H9 (cell line): Measurements from ENCODE around the gene SCFD1. TPM values are rescaled to one million over a fixed set of nuclear protein-coding genes. Genes with fewer than 3 reads are reported as not detected.
"Not testable (repeated sequence)": the region's sequence is repeated elsewhere in the genome, so short reads cannot be mapped to it uniquely, and the experiment has no call there.

ENCODE experiments used
- DNase-seq: peaks from one replicate; pipeline ENCODE4 v3.0.0-alpha.2; 2017
- H2AFZ ChIP-seq: one replicate; pipeline ENCODE4 v1.6.1; 2013; ENCODE audit warnings: mild to moderate bottlenecking, low read length, control low read depth, moderate library complexity
- H2AK5ac ChIP-seq: 2 replicates; pipeline ENCODE4 v1.6.1; 2013; ENCODE audit warnings: low read length, control low read depth, mixed read lengths; ENCODE audit not compliant: insufficient read length
- H2BK120ac ChIP-seq: one replicate; pipeline ENCODE4 v1.6.1; 2013; ENCODE audit warnings: low read depth, mild to moderate bottlenecking, low read length, control low read depth, inconsistent platforms; ENCODE audit not compliant: poor library complexity, severe bottlenecking
- H2BK12ac ChIP-seq: 2 replicates; pipeline ENCODE4 v1.6.1; 2013; ENCODE audit warnings: low read length, control low read depth, mixed read lengths, low read depth; ENCODE audit not compliant: insufficient read length
- H2BK15ac ChIP-seq: 2 replicates; pipeline ENCODE4 v1.6.1; 2013; ENCODE audit warnings: low read depth, low read length, control low read depth
- H2BK20ac ChIP-seq: one replicate; pipeline ENCODE4 v1.6.1; 2013; ENCODE audit warnings: low read depth, mild to moderate bottlenecking, low read length, control low read depth, inconsistent platforms; ENCODE audit not compliant: poor library complexity, severe bottlenecking
- H2BK5ac ChIP-seq: 2 replicates; pipeline ENCODE4 v1.6.1; 2013; ENCODE audit warnings: low read length, control low read depth, mixed read lengths; ENCODE audit not compliant: insufficient read length
- H3K14ac ChIP-seq: 2 replicates; pipeline ENCODE4 v1.6.1; 2013; ENCODE audit warnings: low read length, control low read depth; ENCODE audit not compliant: insufficient read depth
- H3K18ac ChIP-seq: 2 replicates; pipeline ENCODE4 v1.6.1; 2013; ENCODE audit warnings: low read depth, mild to moderate bottlenecking, mixed read lengths, low read length, control low read depth; ENCODE audit not compliant: insufficient read length
- H3K23ac ChIP-seq: 2 replicates; pipeline ENCODE4 v1.6.1; 2013; ENCODE audit warnings: low read length, control low read depth, mixed read lengths, low read depth; ENCODE audit not compliant: insufficient read length
- H3K23me2 ChIP-seq: 2 replicates; pipeline ENCODE4 v1.6.1; 2013; ENCODE audit warnings: low read depth, mild to moderate bottlenecking, mixed read lengths, low read length, control low read depth; ENCODE audit not compliant: insufficient read length, poor library complexity, severe bottlenecking
- H3K27ac ChIP-seq: 2 replicates; pipeline ENCODE4 v1.5.1; 2013; ENCODE audit warnings: low read length, control low read depth, mixed read lengths, low read depth; ENCODE audit not compliant: insufficient read length
- H3K27me3 ChIP-seq: 2 replicates; pipeline ENCODE4 v1.6.1; 2013; ENCODE audit warnings: low read length, control low read depth, inconsistent platforms; ENCODE audit not compliant: insufficient read depth
- H3K4ac ChIP-seq: 2 replicates; pipeline ENCODE4 v1.6.1; 2013; ENCODE audit warnings: low read depth, mild to moderate bottlenecking, control low read depth, inconsistent platforms, low read length, moderate library complexity
- H3K4me1 ChIP-seq: 2 replicates; pipeline ENCODE4 v1.6.1; 2013; ENCODE audit warnings: low read length, control low read depth, inconsistent platforms; ENCODE audit not compliant: insufficient read depth
- H3K4me2 ChIP-seq: 2 replicates; pipeline ENCODE4 v1.6.1; 2013; ENCODE audit warnings: low read length, control low read depth, mixed read lengths; ENCODE audit not compliant: insufficient read length, insufficient read depth
- H3K56ac ChIP-seq: 2 replicates; pipeline ENCODE4 v1.6.1; 2013; ENCODE audit warnings: low read depth, mild to moderate bottlenecking, mixed read lengths, low read length, control low read depth; ENCODE audit not compliant: insufficient read length
- H3K79me1 ChIP-seq: 2 replicates; pipeline ENCODE4 v1.6.1; 2013; ENCODE audit warnings: low read depth, mild to moderate bottlenecking, moderate library complexity, low read length, control low read depth, inconsistent platforms; ENCODE audit not compliant: insufficient read depth, poor library complexity, severe bottlenecking
- H3K79me2 ChIP-seq: 2 replicates; pipeline ENCODE4 v1.6.1; 2013; ENCODE audit warnings: low read length, control low read depth, inconsistent platforms; ENCODE audit not compliant: insufficient read depth
- H3K9ac ChIP-seq: 2 replicates; pipeline ENCODE4 v1.6.1; 2013; ENCODE audit warnings: low read length, control low read depth, mixed read lengths; ENCODE audit not compliant: insufficient read length; ENCODE audit errors: extremely low read depth
- H3K9me3 ChIP-seq: one replicate; pipeline ENCODE4 v1.6.1; 2013; ENCODE audit warnings: low read depth, low read length, inconsistent platforms; ENCODE audit not compliant: control insufficient read depth
- H3T11ph ChIP-seq: one replicate; pipeline ENCODE4 v1.6.1; 2013; ENCODE audit warnings: mild to moderate bottlenecking, low read length, control low read depth, inconsistent platforms
- H4K20me1 ChIP-seq: one replicate; pipeline ENCODE4 v1.6.1; 2013; ENCODE audit not compliant: control insufficient read depth, insufficient read length, insufficient read depth
- H4K5ac ChIP-seq: 2 replicates; pipeline ENCODE4 v1.6.1; 2013; ENCODE audit warnings: low read depth, mild to moderate bottlenecking, mixed read lengths, low read length, control low read depth; ENCODE audit not compliant: insufficient read length
- H4K8ac ChIP-seq: replicated peaks from 2 replicates; pipeline ENCODE4 v1.6.1; 2013; ENCODE audit warnings: low read length, control low read depth, mixed read lengths, low read depth; ENCODE audit not compliant: insufficient read length
- H4K91ac ChIP-seq: 2 replicates; pipeline ENCODE4 v1.6.1; 2013; ENCODE audit warnings: low read depth, mild to moderate bottlenecking, moderate library complexity, mixed read lengths, low read length, control low read depth; ENCODE audit not compliant: insufficient read length
- H3K27ac Mint-ChIP-seq, 3 experiments: 2 replicates in 2 of 3; 3 replicates in 1 of 3; pipeline ENCODE4 v1.8.0; 2020 to 2021; ENCODE audit warnings: mixed read lengths in 3 of 3, mild to moderate bottlenecking in 1 of 3, moderate library complexity in 1 of 3
- H3K27me3 Mint-ChIP-seq: 2 replicates; pipeline ENCODE4 v1.8.0; 2021; ENCODE audit warnings: low read depth, mild to moderate bottlenecking, moderate library complexity, mixed read lengths
- H3K36me3 Mint-ChIP-seq, 3 experiments: 2 replicates in 2 of 3; 3 replicates in 1 of 3; pipeline ENCODE4 v1.8.0; 2020 to 2021; ENCODE audit warnings: low read depth in 3 of 3, mixed read lengths in 3 of 3; ENCODE audit not compliant: insufficient read depth in 1 of 3
- H3K4me1 Mint-ChIP-seq, 2 experiments: 2 replicates each; pipeline ENCODE4 v1.8.0; 2020; ENCODE audit warnings: mixed read lengths in 2 of 2
- H3K4me3 Mint-ChIP-seq, 2 experiments: 2 replicates in 1 of 2; 3 replicates in 1 of 2; pipeline ENCODE4 v1.8.0; 2020 to 2021; ENCODE audit warnings: mild to moderate bottlenecking in 2 of 2, mixed read lengths in 2 of 2, moderate library complexity in 1 of 2
- H3K9me3 Mint-ChIP-seq, 2 experiments: 2 replicates in 1 of 2; 3 replicates in 1 of 2; pipeline ENCODE4 v1.8.0; 2020; ENCODE audit warnings: mild to moderate bottlenecking in 2 of 2, mixed read lengths in 2 of 2, moderate library complexity in 1 of 2
- CTCF ChIP-seq: fragments of 200-600 bp; sonication (generic); conservative IDR thresholded peaks from 3 replicates; pipeline ENCODE4 v1.8.0; 2021; ENCODE audit warnings: antibody characterized with exemption, mild to moderate bottlenecking
- WGBS: extraction: QIAGEN DNeasy Blood & Tissue Kit; methylation state at CpG from one replicate; pipeline ENCODE4 v1.1.7; 2013; ENCODE audit warnings: missing lambda C conversion rate, low lambda C conversion rate, mixed read lengths; ENCODE audit not compliant: insufficient read length; ENCODE audit errors: extremely low coverage; 5-methylcytosine and 5-hydroxymethylcytosine counted together
- total RNA-seq: library from RNA; stranded (reverse); gene quantifications from 2 replicates; pipeline ENCODE4 v1.2.1, GENCODE V29; 2021

SCFD1 gene
- total RNA-seq, 1 experiment from 2014 or later, result 85.2 TPM

GRCh38 chr14:30625533-30625932 lies 3.4 kb downstream of the SCFD1 start:
- Mint-ChIP-seq H3K27ac (no peak overlapping the region), H3K4me1 (peaks cover 19 to 20% of the 10 kb centered on the region in 2 experiments), H3K9me3 (no peaks in the 10 kb centered on the region), H3K27me3 (no peaks in the 10 kb centered on the region), H3K4me3 (no peak overlapping the region), H3K36me3 (peaks cover 3 to 15% (median 13%) of the 10 kb centered on the region in 3 experiments; a peak in 6 of 7 replicates)
- no peak for DNase-seq
- no peaks in the 10 kb centered on the region for H3K79me1 ChIP-seq
- H3K56ac ChIP-seq, result no peak overlapping the region
- no peaks in the 10 kb centered on the region for H3K27me3 ChIP-seq
- no peak overlapping the region for H2BK120ac ChIP-seq
- H2BK5ac ChIP-seq, result no peak overlapping the region
- no peak overlapping the region for H3T11ph ChIP-seq
- H4K8ac ChIP-seq, result no peak overlapping the region
- H3K4me1 ChIP-seq, result 0 out of 2 replicates have a peak, but pooled peaks cover 3% of the 10 kb centered on the region
- no peak overlapping the region for H2BK12ac ChIP-seq
- no peaks in the 10 kb centered on the region for H3K9me3 ChIP-seq
- no peak overlapping the region for H3K27ac ChIP-seq
- H4K5ac ChIP-seq, result no peak overlapping the region
- peaks cover 19% of the 10 kb centered on the region; the same call in 1 of the 2 replicates for H3K79me2 ChIP-seq
- H3K18ac ChIP-seq, result no peak overlapping the region
- no peak overlapping the region for H3K4me2 ChIP-seq
- H4K20me1 ChIP-seq, result no peaks in the 10 kb centered on the region
- H3K9ac ChIP-seq, result no peak overlapping the region
- H2AFZ ChIP-seq, result no peak overlapping the region
- no peaks in the 10 kb centered on the region for H3K23me2 ChIP-seq
- no peak overlapping the region for H4K91ac ChIP-seq
- no peak overlapping the region for H3K14ac ChIP-seq
- H3K4ac ChIP-seq, result no peak overlapping the region
- H3K23ac ChIP-seq, result no peak overlapping the region
- no peak for TF ChIP-seq CTCF
- no peak overlapping the region for H2BK15ac ChIP-seq
- no peak overlapping the region for H2BK20ac ChIP-seq
- no peak overlapping the region for H2AK5ac ChIP-seq
- WGBS, result no CpG with 5 or more reads among the region's 3 CpGs

GRCh38 chr14:30629432-30629831 lies 7.3 kb downstream of the SCFD1 start:
- H3K27me3 Mint-ChIP-seq, H3K27ac ChIP-seq, H3K9ac ChIP-seq, H2BK20ac ChIP-seq, H4K20me1 ChIP-seq, H3K23ac ChIP-seq, H4K8ac ChIP-seq, H4K91ac ChIP-seq, H2BK5ac ChIP-seq, H2BK12ac ChIP-seq, DNase-seq, H3T11ph ChIP-seq, H3K9me3 Mint-ChIP-seq, H3K9me3 ChIP-seq, H3K4ac ChIP-seq, H3K27me3 ChIP-seq, H3K4me3 Mint-ChIP-seq, H2BK120ac ChIP-seq, H3K56ac ChIP-seq, H4K5ac ChIP-seq, H3K79me1 ChIP-seq, H3K4me1 Mint-ChIP-seq, H2AK5ac ChIP-seq, H3K18ac ChIP-seq, H2AFZ ChIP-seq, H2BK15ac ChIP-seq, H3K4me1 ChIP-seq, H3K23me2 ChIP-seq, H3K4me2 ChIP-seq, H3K14ac ChIP-seq: not testable (repeated sequence)
- H3K36me3 Mint-ChIP-seq, result peaks cover 4 to 25% (median 18%) of the 10 kb centered on the region in 3 experiments; a peak in 6 of 7 replicates
- peaks cover 10% of the 10 kb centered on the region; the same call in 1 of the 2 replicates for H3K79me2 ChIP-seq
- no CpG with 5 or more reads among the region's 8 CpGs for WGBS
- H3K27ac Mint-ChIP-seq, result 0 out of 7 replicates have a peak overlapping the region, but pooled peaks of 1 of the 3 experiments have one; percentile 61
